ENCODE measurements around the gene PLEKHB2. TPM values are rescaled to one million over a fixed set of nuclear protein-coding genes. Genes with fewer than 3 reads are reported as not detected.

The PLEKHB2 gene
- total RNA-seq, 2 experiments from 2014 or later, result 23.4 to 38.3 TPM

GRCh38 chr2:131123192-131123591, 18.1 kb downstream of the PLEKHB2 start:
- no peak overlapping the region for H3K4me3 ChIP-seq (ENCODE audit: low read depth, low read length, poor library complexity, severe bottlenecking)
- no peaks in the 10 kb centered on the region for H3K9me3 ChIP-seq (ENCODE audit: low read length)
- intact Hi-C loops (cut with micrococcal nuclease; ENCODE audit: unreplicated experiment), result no loop called here
- TF ChIP-seq CTCF (conservative IDR thresholded peaks at IDR 0.05; ENCODE audit: low read length) (no peak), EZH2phosphoT487 (IDR thresholded peaks at IDR 0.05; ENCODE audit: borderline replicate concordance, low read depth, low read length) (no peak)
- H3K36me3 ChIP-seq (ENCODE audit: insufficient read depth, low read length), result peaks cover 73% of the 10 kb centered on the region
- H3K4me2 ChIP-seq (ENCODE audit: low read length), result no peak overlapping the region
- H3K27ac ChIP-seq (ENCODE audit: low read depth, low read length, poor library complexity, severe bottlenecking), result no peak overlapping the region
- no TSS peak for BruUV-seq (replicated peaks)
- H3K79me2 ChIP-seq (ENCODE audit: insufficient read depth, low read depth, low read length), result peaks cover 21% of the 10 kb centered on the region
- CTCF ChIA-PET (ENCODE audit: unreplicated experiment), result no interaction called here
- DNase-seq (ENCODE audit: low spot score), result no peak
- no peaks in the 10 kb centered on the region for H4K20me1 ChIP-seq (ENCODE audit: insufficient read depth, low read length)
- POLR2A ChIA-PET, result interaction anchor here (1.1 to 1.4 kb wide), 2 partner anchors 11 to 15 kb away, joined by 3 read pairs; no protein-coding TSS in a partner anchor
- no peak overlapping the region for H2AFZ ChIP-seq (ENCODE audit: low read length)
- H3K4me1 ChIP-seq (ENCODE audit: insufficient read depth, low read length, poor library complexity, severe bottlenecking), result peaks cover 3% of the 10 kb centered on the region
- no peaks in the 10 kb centered on the region for H3K9me2 ChIP-seq (ENCODE audit: insufficient read depth, low read length)

DNA sequence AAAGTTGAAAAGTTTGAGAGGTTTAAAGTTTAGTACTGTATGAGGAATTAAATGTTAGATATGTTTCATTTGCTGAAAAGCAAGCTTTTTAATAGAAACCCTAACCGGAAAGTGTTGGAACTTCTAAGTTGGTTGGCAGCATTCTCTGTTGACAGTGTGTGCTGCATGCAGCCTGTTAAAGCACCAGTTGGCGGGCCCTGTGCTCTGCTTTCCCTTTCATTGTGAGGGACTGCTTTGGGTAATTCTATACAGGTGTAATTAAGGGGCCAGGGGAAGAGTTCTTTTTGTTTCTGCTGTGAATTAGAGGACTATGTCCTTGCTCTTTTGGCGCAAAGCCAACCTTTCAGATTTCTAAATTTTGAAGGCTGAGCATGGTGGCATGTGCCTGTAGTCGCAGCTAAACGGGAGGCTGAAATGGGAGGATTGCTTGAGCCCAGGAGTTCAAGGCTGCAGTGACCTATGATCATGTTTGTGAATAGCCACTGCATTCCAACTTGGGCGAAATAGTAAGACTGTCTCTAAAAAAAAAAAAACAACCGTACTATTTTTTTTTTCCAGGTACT, 20.1 kb downstream of the PLEKHB2 start:
- Histone ChIP-seq H3K27ac (ENCODE audit: low read depth, low read length, poor library complexity, severe bottlenecking) (no peak overlapping the region), H3K9me3 (ENCODE audit: low read length) (no peaks in the 10 kb centered on the region), H3K79me2 (ENCODE audit: insufficient read depth, low read depth, low read length) (peaks cover 3% of the 10 kb centered on the region; the same call in 1 of the 2 replicates), H4K20me1 (ENCODE audit: insufficient read depth, low read length) (no peaks in the 10 kb centered on the region), H2AFZ (ENCODE audit: low read length) (no peak overlapping the region), H3K9me2 (ENCODE audit: insufficient read depth, low read length) (no peaks in the 10 kb centered on the region), H3K36me3 (ENCODE audit: insufficient read depth, low read length) (peaks cover 87% of the 10 kb centered on the region), H3K4me3 (ENCODE audit: low read depth, low read length, poor library complexity, severe bottlenecking) (no peak overlapping the region), H3K4me2 (ENCODE audit: low read length) (no peak overlapping the region), H3K4me1 (ENCODE audit: insufficient read depth, low read length, poor library complexity, severe bottlenecking) (no peaks in the 10 kb centered on the region)
- no TSS peak for BruUV-seq (replicated peaks)
- ChIA-PET CTCF (ENCODE audit: unreplicated experiment) (no interaction called here), POLR2A (interaction anchor here (0.6 to 0.7 kb wide), 3 partner anchors 8 to 275 kb away, joined by 4 to 6 read pairs (median 4); no protein-coding TSS in a partner anchor)
- intact Hi-C loops (cut with micrococcal nuclease; ENCODE audit: unreplicated experiment), result no loop called here
- no peak for TF ChIP-seq EZH2phosphoT487 (IDR thresholded peaks at IDR 0.05; ENCODE audit: borderline replicate concordance, low read depth, low read length)
- no peak for TF ChIP-seq CTCF (conservative IDR thresholded peaks at IDR 0.05; ENCODE audit: low read length)
- DNase-seq (ENCODE audit: low spot score), result no peak

GRCh38 chr2:131126436-131126835, 21.3 kb downstream of the PLEKHB2 start:
- Histone ChIP-seq H3K9me3 (ENCODE audit: low read length) (no peaks in the 10 kb centered on the region), H2AFZ (ENCODE audit: low read length) (no peak overlapping the region), H3K27ac (ENCODE audit: low read depth, low read length, poor library complexity, severe bottlenecking) (no peak overlapping the region), H3K36me3 (ENCODE audit: insufficient read depth, low read length) (peaks cover 92% of the 10 kb centered on the region), H3K9me2 (ENCODE audit: insufficient read depth, low read length) (no peaks in the 10 kb centered on the region), H3K4me1 (ENCODE audit: insufficient read depth, low read length, poor library complexity, severe bottlenecking) (no peaks in the 10 kb centered on the region), H4K20me1 (ENCODE audit: insufficient read depth, low read length) (no peaks in the 10 kb centered on the region), H3K4me3 (ENCODE audit: low read depth, low read length, poor library complexity, severe bottlenecking) (no peak overlapping the region), H3K4me2 (ENCODE audit: low read length) (no peak overlapping the region), H3K79me2 (ENCODE audit: insufficient read depth, low read depth, low read length) (no peaks in the 10 kb centered on the region; the same call in 1 of the 2 replicates)
- TF ChIP-seq CTCF (conservative IDR thresholded peaks at IDR 0.05; ENCODE audit: low read length), result no peak
- no peak for TF ChIP-seq EZH2phosphoT487 (IDR thresholded peaks at IDR 0.05; ENCODE audit: borderline replicate concordance, low read depth, low read length)
- no TSS peak for BruUV-seq (replicated peaks)
- no peak for DNase-seq (ENCODE audit: low spot score)
- POLR2A ChIA-PET, result no interaction called here
- intact Hi-C loops (cut with micrococcal nuclease; ENCODE audit: unreplicated experiment), result no loop called here
- CTCF ChIA-PET (ENCODE audit: unreplicated experiment), result no interaction called here

Data from OCI-LY7 (cell line).